SJCRH30 (cell line): ENCODE results near the gene SFXN4. TPM values are rescaled to one million over a fixed set of nuclear protein-coding genes. Genes with fewer than 3 reads are reported as not detected.
"Not testable (repeated sequence)": the region's sequence is repeated elsewhere in the genome, so short reads cannot be mapped to it uniquely, and the experiment has no call there.

ENCODE experiments used
- DNase-seq, 2 experiments: peaks; one replicate each; pipeline ENCODE4 v3.0.0-alpha.2; 2015 to 2020
- H3K27ac ChIP-seq: fragments of 250-450 bp; sonication (Bioruptor Pico); 2 replicates; pipeline ENCODE4 v1.5.1; 2020; ENCODE audit warnings: mild to moderate bottlenecking, moderate library complexity
- H3K27me3 ChIP-seq: fragments of 250-450 bp; sonication (Bioruptor Pico); 2 replicates; pipeline ENCODE4 v1.5.1; 2020; ENCODE audit warnings: mild to moderate bottlenecking, moderate library complexity
- H3K36me3 ChIP-seq: fragments of 250-450 bp; sonication (Bioruptor Pico); 2 replicates; pipeline ENCODE4 v1.5.1; 2020; ENCODE audit warnings: mild to moderate bottlenecking, moderate library complexity
- H3K4me1 ChIP-seq: fragments of 250-450 bp; sonication (Bioruptor Pico); 2 replicates; pipeline ENCODE4 v1.5.1; 2020; ENCODE audit warnings: mild to moderate bottlenecking, moderate library complexity
- H3K4me3 ChIP-seq: fragments of 250-450 bp; sonication (Bioruptor Pico); 2 replicates; pipeline ENCODE4 v1.5.1; 2020; ENCODE audit warnings: mild to moderate bottlenecking, moderate library complexity
- H3K9me3 ChIP-seq: fragments of 250-450 bp; sonication (Bioruptor Pico); replicated peaks from 2 replicates; pipeline ENCODE4 v1.5.1; 2020; ENCODE audit warnings: mild to moderate bottlenecking, moderate library complexity
- total RNA-seq: library from RNA; depleted of rRNA; stranded (reverse); fragments of >200 nt; shearing (Covaris generic); gene quantifications from 2 replicates; pipeline ENCODE4 v1.2.3, GENCODE V29; 2014

SFXN4 gene
- total RNA-seq, 1 experiment from 2014 or later = 32.1 TPM

DNA sequence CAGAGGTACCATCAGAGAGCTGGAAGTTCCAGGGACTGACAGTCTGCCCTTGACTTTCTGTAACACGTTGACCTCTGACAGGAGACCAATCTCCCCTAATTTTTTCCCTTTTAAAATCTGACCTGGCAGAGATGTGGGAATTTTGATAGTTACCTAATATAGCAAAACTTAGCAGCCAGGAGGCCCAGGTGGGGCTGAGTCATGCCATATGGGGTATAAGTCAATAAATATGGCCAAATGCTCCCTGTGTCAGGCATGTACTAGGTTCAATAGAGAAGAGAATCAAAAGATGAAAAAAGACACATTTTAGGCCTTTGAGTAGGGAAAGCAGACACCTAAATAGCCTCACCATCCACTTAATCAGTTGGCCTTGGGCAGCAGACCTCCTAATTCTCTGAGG lies 35.7 kb upstream of the SFXN4 start:
- Histone ChIP-seq H3K4me3 (no peak overlapping the region), H3K27me3 (peaks cover 4% of the 10 kb centered on the region; the same call in 1 of the 2 replicates), H3K4me1 (peaks cover 14% of the 10 kb centered on the region), H3K36me3 (no peaks in the 10 kb centered on the region), H3K9me3 (no peaks in the 10 kb centered on the region), H3K27ac (no peak overlapping the region)
- DNase-seq = no peak

DNA sequence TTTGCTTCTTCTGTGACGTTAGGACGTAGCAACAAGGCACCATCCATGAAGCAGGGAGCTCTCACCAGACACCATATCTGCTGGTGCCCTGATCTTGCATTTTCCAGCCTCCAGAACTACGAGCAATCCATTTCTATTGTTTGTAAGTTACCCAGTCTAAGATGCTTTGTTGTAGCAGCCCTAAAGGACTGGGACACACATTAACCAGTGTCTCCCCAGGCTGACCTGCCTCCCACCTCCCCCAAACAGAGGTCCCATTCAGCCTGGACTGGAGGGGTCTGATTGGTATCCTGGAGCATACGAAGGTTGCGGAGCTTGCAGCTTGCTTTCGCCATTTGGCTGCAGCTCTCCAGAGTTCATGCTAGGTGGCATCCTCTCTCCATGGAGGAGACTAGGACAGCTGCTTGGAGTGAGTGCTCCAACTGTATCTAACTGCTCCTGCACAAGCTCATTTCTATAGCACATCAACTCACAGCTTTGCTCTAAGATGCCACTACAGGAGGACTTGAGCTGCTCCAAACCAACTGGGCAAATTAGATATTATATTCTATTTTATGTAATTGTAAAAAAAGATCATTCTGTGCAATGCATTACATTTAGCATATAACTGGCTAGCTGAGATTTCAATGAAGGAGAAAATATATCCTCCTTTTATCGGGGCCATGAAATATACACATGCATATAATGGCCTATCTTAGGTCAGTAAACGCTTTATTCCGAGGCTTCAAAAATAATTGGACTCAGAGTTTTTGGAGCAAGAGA lies 33.9 kb upstream of the SFXN4 start:
- no peak overlapping the region for H3K4me3 ChIP-seq
- H3K9me3 ChIP-seq = no peaks in the 10 kb centered on the region
- peaks cover 4% of the 10 kb centered on the region; the same call in 1 of the 2 replicates for H3K27me3 ChIP-seq
- no peaks in the 10 kb centered on the region for H3K36me3 ChIP-seq
- H3K27ac ChIP-seq = no peak overlapping the region
- peaks cover 14% of the 10 kb centered on the region for H3K4me1 ChIP-seq
- DNase-seq = peak; percentile 76 to 84

GRCh38 chr10:119198438-119198837 lies 32.9 kb upstream of the SFXN4 start:
- peaks cover 4% of the 10 kb centered on the region; the same call in 1 of the 2 replicates for H3K27me3 ChIP-seq
- H3K4me3 ChIP-seq = no peak overlapping the region
- no peaks in the 10 kb centered on the region for H3K36me3 ChIP-seq
- no peaks in the 10 kb centered on the region for H3K9me3 ChIP-seq
- H3K4me1 ChIP-seq = peaks cover 10% of the 10 kb centered on the region
- DNase-seq = peak in 1 of 2 experiments; percentile 41
- no peak overlapping the region for H3K27ac ChIP-seq

DNA sequence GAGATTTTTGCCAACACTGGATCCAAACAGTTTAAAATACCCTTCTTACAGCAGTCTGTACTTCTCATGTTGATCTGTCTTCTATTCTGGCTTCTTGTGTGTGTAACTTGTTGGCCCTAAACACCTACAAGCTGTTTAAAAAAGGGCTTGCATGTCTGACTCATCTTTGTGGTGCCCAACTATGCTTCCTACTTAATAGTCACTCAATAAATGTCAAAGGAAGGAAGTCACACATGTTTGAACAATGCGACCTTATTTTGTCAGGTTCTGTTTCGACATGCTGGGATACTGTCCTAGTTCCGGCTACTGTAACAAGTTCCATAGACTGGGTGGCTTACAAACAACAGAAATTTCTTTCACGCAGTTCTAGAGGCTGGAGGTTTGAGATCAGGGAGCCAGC lies 32.4 kb upstream of the SFXN4 start:
- Histone ChIP-seq H3K27ac (no peak overlapping the region), H3K4me1 (peaks cover 5% of the 10 kb centered on the region), H3K9me3 (no peaks in the 10 kb centered on the region), H3K36me3 (no peaks in the 10 kb centered on the region), H3K27me3 (peaks cover 4% of the 10 kb centered on the region; the same call in 1 of the 2 replicates), H3K4me3 (no peak overlapping the region)
- DNase-seq = no peak

DNA sequence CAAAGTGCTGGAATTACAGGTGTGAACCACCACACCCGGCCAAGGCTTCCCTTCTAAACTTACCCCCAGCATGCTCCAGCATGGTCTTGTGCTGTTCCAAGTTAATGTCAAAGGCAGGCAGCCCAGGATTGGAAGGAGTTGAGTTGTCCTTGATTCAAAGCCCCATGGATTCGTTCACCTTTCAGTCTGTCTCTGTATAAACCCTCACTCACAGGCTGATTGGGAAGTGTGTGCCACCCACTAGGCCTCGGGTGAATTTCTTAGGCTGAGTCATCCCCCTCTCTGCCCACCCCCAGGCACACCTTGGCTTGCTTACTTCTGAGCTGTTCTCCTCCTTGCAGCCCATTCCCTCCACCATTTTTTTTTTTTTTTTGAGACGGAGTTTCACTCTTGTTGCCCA lies 26.4 kb upstream of the SFXN4 start:
- Histone ChIP-seq H3K36me3 (no peaks in the 10 kb centered on the region), H3K4me3 (no peak overlapping the region), H3K27ac (no peak overlapping the region), H3K9me3 (no peaks in the 10 kb centered on the region), H3K4me1 (peaks cover 14% of the 10 kb centered on the region), H3K27me3 (no peaks in the 10 kb centered on the region)
- DNase-seq = no peak

GRCh38 chr10:119190954-119191785 lies 25.7 kb upstream of the SFXN4 start:
- no peak for DNase-seq
- Histone ChIP-seq H3K4me1 (peaks cover 14% of the 10 kb centered on the region), H3K27me3 (no peaks in the 10 kb centered on the region), H3K9me3 (no peaks in the 10 kb centered on the region), H3K36me3 (no peaks in the 10 kb centered on the region), H3K4me3 (no peak overlapping the region), H3K27ac (no peak overlapping the region)

DNA sequence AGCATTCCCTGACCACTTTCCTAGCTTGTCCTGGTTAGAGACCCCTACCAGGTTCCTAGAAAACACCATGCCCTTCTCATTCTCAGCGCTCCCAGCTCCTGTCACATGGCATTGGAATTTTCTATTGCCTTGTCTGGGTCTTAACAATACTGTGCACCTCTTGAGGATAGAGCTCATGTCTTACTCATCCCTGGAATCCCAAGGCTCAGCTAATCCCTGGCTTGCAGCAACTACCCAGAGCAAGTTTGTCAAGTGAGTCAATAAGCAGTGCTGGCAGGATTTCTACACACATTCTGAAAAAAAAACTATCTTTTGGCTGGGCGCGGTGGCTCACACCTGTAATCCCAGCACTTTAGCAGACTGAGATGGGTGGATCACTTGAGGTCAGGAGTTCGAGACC lies 24.8 kb upstream of the SFXN4 start:
- Histone ChIP-seq H3K27ac (peak overlapping the region; percentile 17; the same call in 1 of the 2 replicates), H3K9me3 (no peaks in the 10 kb centered on the region)
- DNase-seq = peak; percentile 35 to 50

DNA sequence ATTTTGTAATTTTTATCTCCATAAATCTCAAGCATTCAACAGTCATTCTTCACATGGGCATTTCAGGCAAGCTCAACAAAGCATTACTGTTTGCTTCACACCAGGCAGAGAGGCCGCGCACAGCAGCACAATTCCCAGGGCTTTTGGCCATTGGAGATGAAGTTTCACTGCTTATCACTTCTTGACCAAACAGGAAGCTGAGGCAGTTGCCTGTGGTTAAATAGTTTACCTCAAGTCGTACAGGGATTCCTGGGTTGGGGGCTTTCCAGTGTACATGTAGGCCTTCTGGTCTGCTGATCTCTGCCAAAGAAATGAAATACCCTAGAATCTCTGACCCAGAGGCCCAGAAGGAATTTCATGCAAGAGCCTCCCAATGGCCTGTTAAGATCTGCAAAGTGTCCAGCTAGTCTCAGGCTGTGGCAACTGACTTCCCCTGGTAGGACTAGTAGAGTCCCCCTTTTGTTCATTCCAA lies 24.3 kb upstream of the SFXN4 start:
- H3K27ac ChIP-seq = peak overlapping the region; percentile 17; the same call in 1 of the 2 replicates
- peak; percentile 59 to 77 for DNase-seq

More for the DNA sequence above, 24.8 kb upstream of the SFXN4 start:
- peaks cover 14% of the 10 kb centered on the region for H3K4me1 ChIP-seq
- H3K4me3 ChIP-seq = no peak overlapping the region
- H3K36me3 ChIP-seq = no peaks in the 10 kb centered on the region
- no peaks in the 10 kb centered on the region for H3K27me3 ChIP-seq

DNA sequence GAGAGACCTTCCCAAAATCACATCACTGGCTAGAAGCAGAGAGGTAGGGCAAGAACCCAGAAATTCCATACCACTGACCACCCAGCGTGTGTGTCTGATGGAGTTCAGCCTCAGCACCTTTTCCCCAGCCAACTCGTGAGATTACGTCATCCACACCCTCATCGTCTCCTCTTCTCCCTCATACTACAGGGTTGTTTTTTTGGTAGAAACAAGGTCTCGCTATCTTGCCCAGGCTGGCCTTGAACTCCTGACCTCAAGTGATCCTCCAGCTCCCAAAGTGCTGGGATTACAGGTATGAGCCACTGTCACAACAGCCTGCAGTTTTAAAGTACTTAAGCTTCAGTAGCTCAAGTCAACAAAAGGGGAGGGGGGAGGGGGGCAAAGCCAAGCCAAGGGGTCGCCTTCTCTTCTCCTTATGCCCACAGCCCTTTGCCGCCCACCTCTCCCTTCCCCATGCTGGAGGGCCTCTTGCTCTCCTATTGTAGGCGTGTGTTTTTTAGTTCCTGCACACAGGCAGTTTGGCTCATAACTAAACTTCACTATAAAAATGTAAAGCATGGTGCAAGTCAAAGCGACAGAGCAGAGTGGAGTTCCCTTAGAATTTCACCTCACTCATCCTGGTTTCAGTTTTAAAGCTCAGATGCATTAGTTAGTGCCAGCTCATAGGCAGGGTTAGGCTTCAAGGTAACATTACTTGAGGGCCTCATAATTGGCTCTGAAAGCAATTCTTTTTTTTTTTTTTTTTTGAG lies 18.3 kb upstream of the SFXN4 start:
- no peak overlapping the region for H3K4me3 ChIP-seq
- no peak overlapping the region for H3K27ac ChIP-seq
- no peak for DNase-seq
- H3K27me3 ChIP-seq = no peaks in the 10 kb centered on the region
- peaks cover 5% of the 10 kb centered on the region; the same call in 1 of the 2 replicates for H3K4me1 ChIP-seq
- H3K9me3 ChIP-seq = no peaks in the 10 kb centered on the region
- no peaks in the 10 kb centered on the region for H3K36me3 ChIP-seq

More for the DNA sequence above, 24.3 kb upstream of the SFXN4 start:
- Histone ChIP-seq H3K36me3 (no peaks in the 10 kb centered on the region), H3K4me3 (no peak overlapping the region), H3K27me3 (no peaks in the 10 kb centered on the region), H3K4me1 (peaks cover 14% of the 10 kb centered on the region), H3K9me3 (no peaks in the 10 kb centered on the region)

DNA sequence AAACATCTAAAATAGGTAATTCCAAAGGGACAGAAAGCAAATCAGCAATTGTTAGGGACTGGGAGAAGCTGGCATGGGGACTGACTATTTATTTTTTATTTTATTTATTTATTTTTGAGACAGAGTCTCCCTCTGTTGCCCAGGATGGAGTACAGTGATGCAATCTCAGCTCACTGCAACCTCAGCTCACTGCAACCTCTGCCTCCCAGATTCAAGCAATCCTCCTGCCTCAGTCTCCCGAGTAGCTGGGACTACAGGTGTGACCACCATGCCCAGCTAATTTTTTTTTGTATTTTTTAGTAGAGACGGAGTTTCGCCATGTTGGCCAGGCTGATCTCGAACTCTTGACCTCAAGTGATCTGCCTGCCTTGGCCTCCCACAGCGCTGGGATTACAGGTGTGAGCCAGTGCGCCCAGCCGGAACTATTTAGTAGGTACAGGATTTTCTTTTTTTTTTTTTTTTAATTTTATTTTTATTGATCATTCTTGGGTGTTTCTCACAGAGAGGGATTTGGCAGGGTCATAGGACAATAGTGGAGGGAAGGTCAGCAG lies 15.4 kb upstream of the SFXN4 start:
- H3K9me3 ChIP-seq, H3K4me1 ChIP-seq, H3K4me3 ChIP-seq, DNase-seq, H3K27me3 ChIP-seq, H3K27ac ChIP-seq: not testable (repeated sequence)
- peaks cover 13% of the 10 kb centered on the region for H3K36me3 ChIP-seq

GRCh38 chr10:119178372-119179119 lies 13.0 kb upstream of the SFXN4 start, which contains the start of gene PRDX3:
PRDX3 (minus strand) TSS chr10:119178812; CDS start chr10:119178790, 22 bp downstream.
- peaks cover 2% of the 10 kb centered on the region; the same call in 1 of the 2 replicates for H3K4me1 ChIP-seq
- peak within 1 kb of the TSS; percentile 93 for H3K4me3 ChIP-seq
- H3K9me3 ChIP-seq = no peaks in the 10 kb centered on the region
- no peaks in the 10 kb centered on the region for H3K27me3 ChIP-seq
- H3K27ac ChIP-seq = peak within 1 kb of the TSS; percentile 94
- H3K36me3 ChIP-seq = peaks cover 26% of the 10 kb centered on the region
- DNase-seq = peak; percentile 96

- H3K4me1 ChIP-seq = peaks cover 2% of the 10 kb centered on the region; the same call in 1 of the 2 replicates
- H3K4me3 ChIP-seq = peak overlapping the region; percentile 93
- H3K36me3 ChIP-seq = peaks cover 33% of the 10 kb centered on the region
- H3K27ac ChIP-seq = peak overlapping the region; percentile 94
- no peaks in the 10 kb centered on the region for H3K27me3 ChIP-seq
- peak in 1 of 2 experiments; percentile 21 for DNase-seq
- H3K9me3 ChIP-seq = no peaks in the 10 kb centered on the region
Measured at GRCh38 chr10:119177708-119178371, 12.3 kb upstream of the SFXN4 start.

DNA sequence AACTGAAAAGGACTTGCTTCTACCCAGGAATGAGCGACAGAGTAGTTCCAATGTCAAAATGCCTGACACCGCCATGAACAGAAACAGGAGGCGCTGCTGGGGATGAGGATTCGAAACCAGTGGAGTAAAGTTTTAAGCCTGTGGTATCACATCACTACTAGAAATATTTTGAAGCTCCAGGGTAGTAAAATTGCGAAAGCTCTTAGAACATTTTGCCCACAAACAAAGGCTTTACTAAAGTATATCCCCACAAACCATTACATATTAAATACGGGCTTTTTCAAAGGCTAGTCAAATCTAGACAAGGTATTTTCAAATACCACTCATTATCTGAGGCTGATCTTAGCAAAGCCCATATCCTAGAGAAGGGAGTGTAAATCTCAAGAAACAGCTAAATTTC lies 10.7 kb upstream of the SFXN4 start:
- DNase-seq = no peak
- Histone ChIP-seq H3K4me1 (peaks cover 2% of the 10 kb centered on the region; the same call in 1 of the 2 replicates), H3K9me3 (no peaks in the 10 kb centered on the region), H3K27ac (no peak overlapping the region), H3K4me3 (no peak overlapping the region), H3K27me3 (no peaks in the 10 kb centered on the region), H3K36me3 (peaks cover 50% of the 10 kb centered on the region)
